Thymus (tissue), 11 donors: ENCODE measurements around the gene GPR75. TPM values are rescaled to one million over a fixed set of nuclear protein-coding genes. Genes with fewer than 3 reads are reported as not detected.
"Not testable (repeated sequence)": the region's sequence is repeated elsewhere in the genome, so short reads cannot be mapped to it uniquely, and the experiment has no call there.

Experiments
- DNase-seq, 9 donors: peaks; one replicate each; pipeline ENCODE4 v3.0.0-alpha.2; 2013; ENCODE audit warnings: low spot score in 9 of 9, low read depth in 6 of 9, missing footprints in 1 of 9
- H3K27ac ChIP-seq, 2 donors: one replicate each; pipeline ENCODE4 v1.5.1; 2013; ENCODE audit warnings: control low read depth in 1 of 2, low read depth in 1 of 2, low read length in 1 of 2, mild to moderate bottlenecking in 1 of 2, moderate library complexity in 1 of 2
- H3K27me3 ChIP-seq, 2 donors: one replicate each; pipeline ENCODE4 v1.5.1; 2013; ENCODE audit warnings: low read length in 1 of 2; ENCODE audit not compliant: control insufficient read depth in 2 of 2, insufficient read depth in 1 of 2
- H3K36me3 ChIP-seq, 2 donors: one replicate each; pipeline ENCODE4 v1.5.1; 2013; ENCODE audit warnings: low read length in 1 of 2, mild to moderate bottlenecking in 1 of 2, moderate library complexity in 1 of 2; ENCODE audit not compliant: control insufficient read depth in 2 of 2, insufficient read depth in 2 of 2
- H3K4me1 ChIP-seq, 2 donors: one replicate each; pipeline ENCODE4 v1.5.1; 2013; ENCODE audit warnings: low read length in 2 of 2; ENCODE audit not compliant: control insufficient read depth in 2 of 2, insufficient read depth in 2 of 2
- H3K4me3 ChIP-seq, 2 donors: one replicate each; pipeline ENCODE4 v1.5.1; 2013; ENCODE audit warnings: low read length in 2 of 2, control low read depth in 1 of 2, mild to moderate bottlenecking in 1 of 2
- H3K9me3 ChIP-seq, 2 donors: one replicate each; pipeline ENCODE4 v1.5.1; 2013; ENCODE audit warnings: low read length in 1 of 2, mild to moderate bottlenecking in 1 of 2; ENCODE audit not compliant: control insufficient read depth in 2 of 2, insufficient read depth in 1 of 2
- WGBS: extraction: QIAGEN DNeasy Blood & Tissue Kit; methylation state at CpG from one replicate; pipeline ENCODE4 v1.1.7; 2013; 5-methylcytosine and 5-hydroxymethylcytosine counted together
- polyA plus RNA-seq: library from polyadenylated mRNA; stranded (reverse); fragments of 200-250 nt; gene quantifications from one replicate; pipeline ENCODE4 v1.2.3, GENCODE V29; 2013
- total RNA-seq: library from RNA; stranded (reverse); fragments of 120-200 nt; gene quantifications from one replicate; pipeline ENCODE4 v1.2.4, GENCODE V29; 2013
- donor health status: healthy.

GPR75 gene
- total and polyA plus RNA-seq, 2 donors: 0.50 to 0.57 TPM

- not testable (repeated sequence) for DNase-seq, H3K27me3 ChIP-seq, H3K36me3 ChIP-seq, H3K4me1 ChIP-seq, H3K4me3 ChIP-seq, H3K9me3 ChIP-seq, H3K27ac ChIP-seq
- WGBS: 99% methylated on average over 7 of the region's 7 CpGs
Observed at GRCh38 chr2:53841651-53842050, 18.1 kb downstream of the GPR75 start.

GRCh38 chr2:53840580-53840979, 19.2 kb downstream of the GPR75 start:
- Histone ChIP-seq H3K27me3 (no peaks in the 10 kb centered on the region), H3K4me3 (no peak overlapping the region), H3K36me3 (no peaks in the 10 kb centered on the region), H3K9me3 (no peaks in the 10 kb centered on the region), H3K27ac (no peak overlapping the region), H3K4me1 (no peaks in the 10 kb centered on the region)
- DNase-seq: no peak
- 93% methylated on average over 1 of the region's 1 CpG for WGBS

- H3K36me3 ChIP-seq, H3K9me3 ChIP-seq, H3K4me1 ChIP-seq, DNase-seq, H3K27me3 ChIP-seq, H3K27ac ChIP-seq, H3K4me3 ChIP-seq: not testable (repeated sequence)
- WGBS: 79% methylated on average over 4 of the region's 4 CpGs
Observed at GRCh38 chr2:53829980-53830290, 29.8 kb downstream of the GPR75 start.

- Histone ChIP-seq H3K27ac (no peak overlapping the region), H3K4me3 (no peak overlapping the region), H3K9me3 (no peaks in the 10 kb centered on the region), H3K36me3 (no peaks in the 10 kb centered on the region), H3K27me3 (no peaks in the 10 kb centered on the region), H3K4me1 (no peaks in the 10 kb centered on the region)
- no peak for DNase-seq
- 93% methylated on average over 11 of the region's 11 CpGs for WGBS
Observed at GRCh38 chr2:53829273-53829979, 30.3 kb downstream of the GPR75 start.

- no peak for DNase-seq
- 98% methylated on average over 4 of the region's 4 CpGs for WGBS
- H3K27ac ChIP-seq: no peak overlapping the region
- no peaks in the 10 kb centered on the region for H3K4me1 ChIP-seq
- no peaks in the 10 kb centered on the region for H3K27me3 ChIP-seq
- H3K4me3 ChIP-seq: no peak overlapping the region
- H3K36me3 ChIP-seq: no peaks in the 10 kb centered on the region
- H3K9me3 ChIP-seq: no peaks in the 10 kb centered on the region
Observed at GRCh38 chr2:53828331-53828730, 31.4 kb downstream of the GPR75 start.

GRCh38 chr2:53827398-53828175, 32.2 kb downstream of the GPR75 start:
- Histone ChIP-seq H3K27ac (no peak overlapping the region), H3K4me3 (no peak overlapping the region), H3K9me3 (no peaks in the 10 kb centered on the region), H3K4me1 (no peaks in the 10 kb centered on the region), H3K36me3 (no peaks in the 10 kb centered on the region), H3K27me3 (no peaks in the 10 kb centered on the region)
- WGBS: 96% methylated on average over 3 of the region's 3 CpGs
- DNase-seq: no peak

GRCh38 chr2:53826587-53827397, 33.0 kb downstream of the GPR75 start:
- no peak overlapping the region for H3K27ac ChIP-seq

GRCh38 chr2:53826030-53826410, 33.7 kb downstream of the GPR75 start:
- DNase-seq: no peak
- Histone ChIP-seq H3K9me3 (no peaks in the 10 kb centered on the region), H3K27ac (no peak overlapping the region), H3K36me3 (peaks cover 0 to under 1% of the 10 kb centered on the region in 2 donors), H3K27me3 (no peaks in the 10 kb centered on the region), H3K4me3 (no peak overlapping the region), H3K4me1 (no peaks in the 10 kb centered on the region)
- 94% methylated on average over 1 of the region's 1 CpG for WGBS

More at GRCh38 chr2:53826587-53827397, 33.0 kb downstream of the GPR75 start:
- no peak for DNase-seq
- no peak overlapping the region for H3K4me3 ChIP-seq
- WGBS: 86% methylated on average over 3 of the region's 3 CpGs
- H3K9me3 ChIP-seq: no peaks in the 10 kb centered on the region
- no peaks in the 10 kb centered on the region for H3K36me3 ChIP-seq
- no peaks in the 10 kb centered on the region for H3K4me1 ChIP-seq
- no peaks in the 10 kb centered on the region for H3K27me3 ChIP-seq

GRCh38 chr2:53823639-53824038, 36.1 kb downstream of the GPR75 start:
- H3K4me1 ChIP-seq, H3K27ac ChIP-seq, H3K9me3 ChIP-seq, H3K4me3 ChIP-seq, H3K27me3 ChIP-seq: not testable (repeated sequence)
- DNase-seq: peak in 3 of 9 donors; percentile 3 to 16 (median 10)
- WGBS: 95% methylated on average over 9 of the region's 9 CpGs
- H3K36me3 ChIP-seq: peaks cover 8 to 11% of the 10 kb centered on the region in 2 donors
